IMR-90 (cell line): ENCODE results near the gene PLGRKT. TPM values are rescaled to one million over a fixed set of nuclear protein-coding genes. Genes with fewer than 3 reads are reported as not detected.
A peak's percentile ranks its signal among the peaks of the same experiment; 100 is the strongest.

ENCODE experiments used
- ATAC-seq: fragments of 200-7000 bp; cut with Tn5 transposase; 2 replicates; pipeline ENCODE4 v1.9.1; 2020; ENCODE audit warnings: low read depth, mild to moderate bottlenecking, moderate library complexity
- BruUV-seq: library from RNA; stranded (reverse); fragments of 400-500 nt; replicated peaks from 2 replicates; lab custom pipeline; 2021; lab: Mats Ljungman, UMichigan
- CTCF ChIA-PET: fragments of 300-600 bp; formaldehyde crosslinking; extraction: SDS; loops from one replicate; lab custom pipeline; 2021; ENCODE audit warnings: antibody characterized with exemption; lab: Yijun Ruan, JAX
- POLR2A ChIA-PET: fragments of 300-600 bp; sonication (Branson Sonifier 250); formaldehyde crosslinking; loops from one replicate; lab custom pipeline; 2022; ENCODE audit warnings: antibody characterized with exemption; ENCODE audit not compliant: unreplicated experiment; lab: Charles Lee
- DNase-seq: peaks from one replicate; pipeline ENCODE4 v3.0.0; 2013
- H2AFZ ChIP-seq: replicated peaks from 2 replicates; pipeline ENCODE3; 2013; ENCODE audit warnings: low read length, mild to moderate bottlenecking; ENCODE audit not compliant: poor library complexity
- H2AK5ac ChIP-seq: 2 replicates; pipeline ENCODE4 v1.6.1; 2013; ENCODE audit warnings: low read depth, low read length, inconsistent platforms
- H2AK9ac ChIP-seq: replicated peaks from 2 replicates; pipeline ENCODE3; 2013; ENCODE audit warnings: mild to moderate bottlenecking, low read depth, low read length, moderate library complexity; ENCODE audit not compliant: poor library complexity
- H2BK120ac ChIP-seq: 2 replicates; pipeline ENCODE4 v1.6.1; 2013; ENCODE audit warnings: low read depth, low read length, inconsistent platforms
- H2BK15ac ChIP-seq: 3 replicates; pipeline ENCODE4 v1.6.1; 2013; ENCODE audit warnings: low read depth, low read length, inconsistent platforms
- H2BK20ac ChIP-seq: 2 replicates; pipeline ENCODE4 v1.6.1; 2013; ENCODE audit warnings: low read depth, mild to moderate bottlenecking, inconsistent platforms, low read length, moderate library complexity
- H2BK5ac ChIP-seq: 2 replicates; pipeline ENCODE4 v1.6.1; 2013; ENCODE audit warnings: mild to moderate bottlenecking, low read depth, low read length, inconsistent platforms; ENCODE audit not compliant: poor library complexity, severe bottlenecking
- H3K14ac ChIP-seq: replicated peaks from 2 replicates; pipeline ENCODE4 v1.6.1; 2013; ENCODE audit warnings: low read depth, low read length, inconsistent platforms
- H3K18ac ChIP-seq: 2 replicates; pipeline ENCODE4 v1.6.1; 2013; ENCODE audit warnings: low read depth, low read length, control low read depth
- H3K23ac ChIP-seq: 2 replicates; pipeline ENCODE4 v1.6.1; 2013; ENCODE audit warnings: low read depth, low read length, inconsistent platforms
- H3K27ac ChIP-seq: 2 replicates; pipeline ENCODE4 v1.5.1; 2013; ENCODE audit warnings: mild to moderate bottlenecking, control low read depth, low read length; ENCODE audit not compliant: insufficient read depth
- H3K27me3 ChIP-seq: 2 replicates; pipeline ENCODE4 v1.6.1; 2013; ENCODE audit warnings: low read length; ENCODE audit not compliant: control insufficient read depth, insufficient read depth
- H3K36me3 ChIP-seq: 2 replicates; pipeline ENCODE4 v1.6.1; 2013; ENCODE audit warnings: low read length, mixed read lengths; ENCODE audit not compliant: control insufficient read depth, insufficient read depth
- H3K4ac ChIP-seq: 2 replicates; pipeline ENCODE4 v1.6.1; 2013; ENCODE audit warnings: low read depth, low read length, inconsistent platforms
- H3K4me1 ChIP-seq: 2 replicates; pipeline ENCODE4 v1.6.1; 2013; ENCODE audit warnings: low read length, mixed read lengths; ENCODE audit not compliant: control insufficient read depth, insufficient read depth
- H3K4me2 ChIP-seq: 2 replicates; pipeline ENCODE4 v1.6.1; 2013; ENCODE audit warnings: low read depth, mild to moderate bottlenecking, control low read depth, low read length, moderate library complexity
- H3K4me3 ChIP-seq: 2 replicates; pipeline ENCODE4 v1.5.1; 2013; ENCODE audit warnings: low read depth, mild to moderate bottlenecking, control low read depth, low read length, moderate library complexity; ENCODE audit not compliant: insufficient read depth
- H3K56ac ChIP-seq: 2 replicates; pipeline ENCODE4 v1.6.1; 2013; ENCODE audit warnings: low read length, inconsistent platforms; ENCODE audit not compliant: insufficient read depth; ENCODE audit errors: extremely low read depth
- H3K79me1 ChIP-seq, 2 experiments: 2 replicates each; pipeline ENCODE4 v1.6.1; 2013; ENCODE audit warnings: low read length in 2 of 2, inconsistent platforms in 1 of 2, low read depth in 1 of 2
- H3K9ac ChIP-seq: 2 replicates; pipeline ENCODE4 v1.6.1; 2013; ENCODE audit warnings: low read depth, low read length, control low read depth
- H3K9me1 ChIP-seq: 2 replicates; pipeline ENCODE4 v1.6.1; 2013; ENCODE audit warnings: low read length, inconsistent platforms; ENCODE audit not compliant: insufficient read depth
- H3K9me3 ChIP-seq: 2 replicates; pipeline ENCODE4 v1.6.1; 2013; ENCODE audit warnings: low read length; ENCODE audit not compliant: control insufficient read depth, insufficient read depth
- H4K20me1 ChIP-seq: 2 replicates; pipeline ENCODE4 v1.6.1; 2013; ENCODE audit warnings: low read length, inconsistent platforms; ENCODE audit not compliant: insufficient read depth
- H4K5ac ChIP-seq: 2 replicates; pipeline ENCODE4 v1.6.1; 2013; ENCODE audit warnings: mild to moderate bottlenecking, low read depth, low read length, control low read depth
- H4K8ac ChIP-seq, 2 experiments: 2 replicates each; pipeline ENCODE4 v1.6.1; 2013; ENCODE audit warnings: low read depth in 2 of 2, low read length in 2 of 2, control low read depth in 1 of 2, inconsistent platforms in 1 of 2
- H4K91ac ChIP-seq: 2 replicates; pipeline ENCODE4 v1.6.1; 2013; ENCODE audit warnings: low read depth, low read length, inconsistent platforms; ENCODE audit not compliant: insufficient read depth
- FOS ChIP-seq: fragments of 150-350 bp; IDR thresholded peaks from 2 replicates; pipeline ENCODE4 v1.6.1; 2016; ENCODE audit warnings: low read depth, low read length
- RFX5 ChIP-seq: IDR thresholded peaks from 2 replicates; pipeline ENCODE4 v1.8.0; 2012; ENCODE audit warnings: low read depth, mild to moderate bottlenecking, low read length, moderate library complexity
- WGBS, 2 experiments: methylation state at CpG; one replicate each; pipeline versions ENCODE4 v1.1.5 to v1.1.7; 2013; ENCODE audit warnings: missing lambda C conversion rate in 2 of 2; ENCODE audit not compliant: insufficient read length in 1 of 2; ENCODE audit errors: extremely low coverage in 2 of 2; 5-methylcytosine and 5-hydroxymethylcytosine counted together
- dilution Hi-C: fragments of 300-500 bp; cut with HindIII; formaldehyde crosslinking; loops from one replicate; pipeline ENCODE4 v1.14.3; 2018; ENCODE audit warnings: low sequenced_read_pairs; ENCODE audit not compliant: unreplicated experiment
- in situ Hi-C: fragments of 300-500 bp; cut with MboI; formaldehyde crosslinking; loops from 3 replicates; pipeline ENCODE4 v1.14.3; 2019; ENCODE audit warnings: low sequenced_read_pairs, inconsistent platforms, mixed read lengths
- intact Hi-C: fragments of 100-400 bp; cut with micrococcal nuclease; formaldehyde crosslinking; loops from 2 replicates; pipeline ENCODE4 v1.10.0; 2022
- polyA plus RNA-seq, 3 experiments: library from polyadenylated mRNA; depleted of rRNA; stranded (reverse); fragments of >200 nt; gene quantifications; 2 replicates each; pipeline ENCODE4 v1.2.3, GENCODE V29; 2012; ENCODE audit warnings: low replicate concordance in 1 of 3
- total RNA-seq: library from RNA; depleted of rRNA; stranded (reverse); fragments of >200 nt; gene quantifications from 2 replicates; pipeline ENCODE4 v1.2.3, GENCODE V29; 2012
- TF ChIP-seq, protein P1 (sequence below): conservative IDR thresholded peaks from 2 replicates; pipeline ENCODE4 v1.5.1; 2012; ENCODE audit warnings: mild to moderate bottlenecking, low read depth, low read length, improper control_type of control experiment

PLGRKT gene
- total and polyA plus RNA-seq, 2 of the 4 experiments (the other 2 are of a cell fraction) = 10.8 to 12.7 TPM

DNA sequence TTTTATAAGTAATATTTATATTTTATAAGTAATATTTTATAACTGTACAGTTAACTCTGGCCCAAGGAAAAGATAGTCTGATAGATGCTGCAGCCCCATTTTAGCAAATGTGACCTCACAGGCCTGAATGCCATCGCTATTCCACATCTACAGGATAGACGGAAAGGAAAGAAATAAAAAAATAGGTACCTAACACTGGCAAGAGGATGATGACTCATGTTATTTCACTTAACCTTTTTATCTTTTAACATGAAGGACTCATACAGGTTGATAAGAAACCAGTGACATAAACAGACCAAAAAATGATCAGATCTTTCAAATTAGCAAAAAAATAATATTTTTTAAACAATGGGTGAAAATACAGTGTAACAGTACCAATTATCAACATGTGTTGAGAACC, 15.3 kb upstream of the PLGRKT start:
- Histone ChIP-seq H3K9ac (peak overlapping the region; percentile 30; the same call in 1 of the 2 replicates), H4K91ac (no peak overlapping the region), H3K4me3 (no peak overlapping the region; the same call in 1 of the 2 replicates), H3K9me3 (no peaks in the 10 kb centered on the region), H4K5ac (no peak overlapping the region), H3K27me3 (no peaks in the 10 kb centered on the region), H3K9me1 (no peaks in the 10 kb centered on the region; the same call in 1 of the 2 replicates), H3K18ac (no peak overlapping the region), H3K27ac (no peak overlapping the region), H3K36me3 (peaks cover 3% of the 10 kb centered on the region; the same call in 1 of the 2 replicates), H2BK5ac (peak overlapping the region; percentile 96), H3K4me2 (peak overlapping the region; percentile 27; the same call in 1 of the 2 replicates), H3K23ac (peak overlapping the region; percentile 41; the same call in 1 of the 2 replicates), H3K4me1 (peaks cover 2% of the 10 kb centered on the region), H2AK5ac (no peak overlapping the region), H2AFZ (no peak overlapping the region), H4K20me1 (no peaks in the 10 kb centered on the region), H2AK9ac (no peak overlapping the region), H3K14ac (no peak overlapping the region), H4K8ac (0 out of 4 replicates have a peak overlapping the region, but pooled peaks of 1 of the 2 experiments have one; percentile 31), H3K4ac (no peak overlapping the region), H2BK120ac (peak overlapping the region; percentile 67; the same call in 1 of the 2 replicates), H2BK15ac (no peak overlapping the region), H2BK20ac (no peak overlapping the region), H3K56ac (no peak overlapping the region), H3K79me1 (peaks cover 10 to 31% of the 10 kb centered on the region in 2 experiments)
- TF ChIP-seq, protein P1, sequence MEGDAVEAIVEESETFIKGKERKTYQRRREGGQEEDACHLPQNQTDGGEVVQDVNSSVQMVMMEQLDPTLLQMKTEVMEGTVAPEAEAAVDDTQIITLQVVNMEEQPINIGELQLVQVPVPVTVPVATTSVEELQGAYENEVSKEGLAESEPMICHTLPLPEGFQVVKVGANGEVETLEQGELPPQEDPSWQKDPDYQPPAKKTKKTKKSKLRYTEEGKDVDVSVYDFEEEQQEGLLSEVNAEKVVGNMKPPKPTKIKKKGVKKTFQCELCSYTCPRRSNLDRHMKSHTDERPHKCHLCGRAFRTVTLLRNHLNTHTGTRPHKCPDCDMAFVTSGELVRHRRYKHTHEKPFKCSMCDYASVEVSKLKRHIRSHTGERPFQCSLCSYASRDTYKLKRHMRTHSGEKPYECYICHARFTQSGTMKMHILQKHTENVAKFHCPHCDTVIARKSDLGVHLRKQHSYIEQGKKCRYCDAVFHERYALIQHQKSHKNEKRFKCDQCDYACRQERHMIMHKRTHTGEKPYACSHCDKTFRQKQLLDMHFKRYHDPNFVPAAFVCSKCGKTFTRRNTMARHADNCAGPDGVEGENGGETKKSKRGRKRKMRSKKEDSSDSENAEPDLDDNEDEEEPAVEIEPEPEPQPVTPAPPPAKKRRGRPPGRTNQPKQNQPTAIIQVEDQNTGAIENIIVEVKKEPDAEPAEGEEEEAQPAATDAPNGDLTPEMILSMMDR = no peak
- TF ChIP-seq RFX5 = no peak
- TF ChIP-seq FOS = 0 out of 2 replicates have a peak, but pooled peaks have one; percentile 14
- no TSS peak for BruUV-seq
- dilution Hi-C loops (no loop called here), intact Hi-C loops (no loop called here), in situ Hi-C loops (loop anchor here (25.0 kb wide), 1 partner anchor 259 kb away; no protein-coding TSS in a partner anchor)
- WGBS, 2 experiments = no CpG with 5 or more reads among the region's 2 CpGs
- ATAC-seq (no peak), DNase-seq (no peak)
- CTCF ChIA-PET = no interaction called here
- POLR2A ChIA-PET = interaction anchor here (0.5 kb wide), 1 partner anchor 700 kb away, joined by 5 read pairs; no protein-coding TSS in a partner anchor
